COR-L47 (cell line): ENCODE measurements around the gene ENO2.

Source experiments
- DNase-seq: peaks from one replicate; lab custom pipeline; 2025; lab: John Stamatoyannopoulos, UW

Gene ENO2

DNA sequence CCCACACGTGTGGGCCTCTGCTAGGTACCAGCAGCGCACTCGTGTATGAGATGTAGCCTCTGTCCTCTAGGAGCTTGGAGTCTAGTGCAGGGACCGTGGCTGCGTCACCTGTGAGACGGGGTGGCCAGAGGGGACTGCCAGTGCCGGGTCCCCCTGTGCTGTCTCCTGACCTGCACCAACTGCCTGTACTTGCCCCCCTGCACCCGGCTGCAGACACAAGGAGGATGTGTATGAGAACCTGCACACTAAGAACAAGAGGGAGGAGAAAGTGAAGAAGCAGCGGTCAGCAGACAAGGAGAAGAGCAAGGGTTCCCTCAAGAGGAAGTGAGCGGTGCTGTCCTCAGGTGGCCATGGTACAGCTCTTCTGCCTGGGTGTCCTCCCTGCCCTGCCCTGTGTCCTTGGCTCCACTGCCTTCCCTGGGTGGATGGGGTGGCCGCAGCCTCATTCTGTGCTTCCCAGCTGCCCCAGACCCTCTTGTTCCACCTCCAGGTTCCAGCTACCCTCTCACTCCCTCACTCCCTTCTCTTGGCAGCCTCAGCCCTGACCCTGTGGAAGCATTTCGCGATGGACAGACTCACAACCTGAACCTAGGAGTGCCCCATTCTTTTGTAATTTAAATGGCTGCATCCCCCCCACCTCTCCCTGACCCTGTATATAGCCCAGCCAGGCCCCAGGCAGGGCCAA, 46.4 kb downstream of the ENO2 start:
- no peak for DNase-seq

DNA sequence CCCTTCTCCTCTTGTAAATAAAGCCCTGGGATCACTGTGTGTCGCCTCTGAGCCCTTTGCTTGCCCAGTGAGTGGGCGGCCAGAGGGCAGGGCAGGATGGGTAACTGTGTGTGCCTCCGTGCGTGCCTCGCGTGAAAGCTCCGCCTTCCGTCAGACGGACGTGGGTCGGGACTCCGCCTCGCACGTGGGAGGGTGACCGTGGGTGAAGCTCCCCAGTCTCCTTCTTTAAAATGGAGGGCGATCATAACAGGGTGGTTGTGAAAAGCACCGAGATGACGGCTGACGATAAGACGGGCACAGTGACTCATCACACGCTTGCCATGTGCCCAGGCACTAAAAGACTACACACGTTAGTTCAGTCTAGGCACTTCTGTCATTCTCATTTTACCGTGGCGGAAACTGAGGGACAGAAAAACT, 46.9 kb downstream of the ENO2 start:
- DNase-seq = peak; percentile 14

DNA sequence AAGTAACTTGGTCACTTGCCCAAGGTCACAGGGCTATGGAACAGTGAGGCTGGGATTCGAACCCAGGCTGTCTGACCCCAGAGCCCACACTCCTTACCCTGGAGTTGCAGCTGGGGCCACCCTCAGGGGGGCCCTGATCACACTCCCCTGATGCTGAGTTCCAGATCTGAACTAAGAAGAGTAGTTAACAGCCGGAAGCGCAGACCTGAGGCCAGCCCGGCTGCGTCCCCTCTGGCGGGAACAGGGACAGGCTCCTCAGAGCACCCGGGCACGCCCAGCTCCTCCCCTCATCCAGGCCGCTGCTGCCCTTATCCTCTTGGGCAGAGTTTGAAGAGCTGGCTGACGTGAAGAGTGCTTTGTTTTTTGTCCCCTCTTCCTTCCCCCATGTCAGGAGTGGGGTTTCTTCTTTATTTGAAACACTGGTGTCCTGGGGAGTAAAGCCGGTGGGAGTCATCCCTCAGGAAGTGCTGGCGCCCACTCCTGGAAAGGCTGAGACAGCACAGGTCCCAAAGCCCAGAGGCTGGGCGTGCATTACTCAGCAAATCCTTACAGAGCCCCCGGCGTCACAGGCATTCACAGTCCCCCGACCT, 47.4 kb downstream of the ENO2 start:
- peak; percentile 76 for DNase-seq

DNA sequence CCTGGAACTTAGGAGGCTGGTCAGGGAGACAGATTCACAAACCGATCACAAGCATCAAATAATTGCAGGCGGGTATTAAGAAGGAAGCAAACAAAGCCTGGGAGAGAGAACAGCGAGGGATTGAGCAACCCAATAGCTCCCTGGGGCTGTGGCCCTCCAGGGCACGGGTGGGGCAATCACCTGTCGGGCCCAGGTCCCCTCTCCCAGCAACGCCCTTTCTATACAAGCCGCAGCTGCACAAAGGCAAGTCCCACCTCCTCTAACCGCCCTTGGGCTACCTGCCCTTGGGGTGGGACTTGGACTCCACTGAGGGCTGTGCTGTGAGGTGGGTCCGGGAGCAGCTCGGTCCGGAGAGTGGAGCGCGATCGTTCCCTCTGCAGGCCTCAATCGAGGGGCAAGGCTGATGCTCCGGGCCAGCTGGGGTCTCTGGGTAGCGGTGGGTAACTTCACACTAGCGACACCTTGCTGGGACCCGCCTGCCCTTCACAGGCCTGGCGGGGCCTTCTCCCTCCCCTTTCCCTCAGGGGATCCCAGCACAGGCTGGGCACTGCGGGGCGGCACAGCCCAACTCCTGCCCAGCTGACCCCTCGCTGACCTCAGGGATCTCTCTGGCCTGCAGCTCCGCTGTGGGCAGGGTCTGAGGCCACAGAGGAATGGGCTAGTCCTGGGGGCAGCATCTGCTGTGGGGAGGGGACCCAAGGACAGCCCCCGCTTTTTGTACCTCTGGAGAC, 48.1 kb downstream of the ENO2 start:
- no peak for DNase-seq

DNA sequence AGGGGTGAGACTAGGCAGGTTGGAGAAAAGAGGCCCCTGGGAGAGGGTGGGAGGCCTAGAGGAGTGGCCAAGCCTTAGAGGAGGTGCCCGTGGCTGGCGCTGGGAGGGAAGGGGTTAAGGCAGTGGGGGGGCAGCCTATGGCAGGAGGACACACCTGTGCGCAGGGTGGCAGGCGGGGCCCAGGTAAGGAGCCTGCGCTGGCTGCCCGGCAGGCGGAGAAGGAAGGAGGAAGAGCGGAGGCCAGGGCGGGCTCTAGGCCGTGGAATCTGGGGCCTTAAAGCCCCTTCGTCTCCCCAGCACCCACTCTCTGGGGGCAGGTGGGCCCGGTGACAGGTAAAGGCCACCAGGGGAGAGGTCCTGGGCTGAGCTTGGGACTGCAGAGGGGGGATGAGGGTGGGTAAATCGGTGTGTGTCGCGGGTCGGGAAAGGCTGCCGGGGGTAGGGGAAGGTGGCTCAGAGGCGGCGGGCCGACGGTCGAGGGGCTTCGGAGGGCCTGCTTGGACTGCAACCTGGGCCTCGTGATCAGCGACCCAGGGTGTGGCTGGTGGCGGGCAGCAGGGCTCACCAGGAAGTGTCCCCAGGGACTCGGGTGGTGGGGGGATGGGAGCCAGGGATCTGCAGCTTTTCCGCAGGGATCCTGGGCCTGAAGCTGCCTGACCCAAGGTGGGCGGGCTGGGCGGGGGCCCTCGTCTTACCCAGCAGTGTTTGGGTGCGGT, 48.8 kb downstream of the ENO2 start:
- DNase-seq = peak; percentile 61

DNA sequence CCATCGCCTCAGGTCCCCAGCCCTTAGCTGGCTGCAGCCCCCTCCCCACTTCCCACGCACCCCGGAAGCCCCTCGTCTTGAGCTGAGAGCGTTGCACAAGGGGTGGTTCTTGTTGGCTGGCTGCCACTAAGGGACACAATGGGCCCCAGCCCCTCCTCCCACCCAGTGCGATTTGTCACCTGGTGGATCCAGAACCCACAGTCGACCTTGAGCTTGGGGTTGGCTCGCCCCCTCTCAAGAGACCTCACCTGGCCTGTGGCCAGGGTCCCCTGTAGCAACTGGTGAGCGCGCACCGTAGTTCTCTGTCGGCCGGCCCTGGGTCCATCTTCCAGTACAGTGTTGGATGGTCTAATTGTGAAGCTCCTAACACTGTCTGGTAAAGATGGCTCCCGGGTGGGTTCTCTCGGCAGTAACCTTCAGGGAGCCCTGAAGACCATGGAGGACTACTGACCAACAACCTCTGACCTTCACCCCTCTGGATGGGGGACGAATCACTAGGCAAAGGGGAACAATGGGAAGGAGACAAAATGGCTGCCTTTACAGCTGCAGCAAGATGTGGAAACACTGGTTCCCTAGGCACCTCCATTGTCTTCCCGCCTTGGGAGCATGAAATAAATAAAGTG, 49.5 kb downstream of the ENO2 start:
- DNase-seq = peak; percentile 64

DNA sequence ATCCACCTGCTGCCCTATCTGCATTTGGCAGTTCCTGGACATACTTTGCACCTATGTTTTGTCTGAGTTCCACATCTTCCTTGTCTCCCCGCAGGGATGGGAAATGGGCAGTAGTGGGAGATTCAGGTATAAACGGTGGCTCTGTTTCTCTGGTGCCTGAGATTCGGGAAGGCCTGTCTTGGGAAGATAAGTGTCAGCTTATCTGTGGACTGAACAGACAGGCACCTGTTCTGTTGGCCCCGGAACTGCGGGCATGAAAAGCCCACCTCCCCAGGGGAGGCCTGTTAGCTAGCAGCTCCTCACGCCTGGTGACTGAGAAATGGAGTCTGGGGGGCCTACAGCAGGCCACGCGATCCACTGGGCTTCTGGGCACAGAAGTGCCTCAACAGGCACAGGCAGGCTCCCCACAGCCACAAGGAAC, 50.2 kb downstream of the ENO2 start:
- DNase-seq = no peak

DNA sequence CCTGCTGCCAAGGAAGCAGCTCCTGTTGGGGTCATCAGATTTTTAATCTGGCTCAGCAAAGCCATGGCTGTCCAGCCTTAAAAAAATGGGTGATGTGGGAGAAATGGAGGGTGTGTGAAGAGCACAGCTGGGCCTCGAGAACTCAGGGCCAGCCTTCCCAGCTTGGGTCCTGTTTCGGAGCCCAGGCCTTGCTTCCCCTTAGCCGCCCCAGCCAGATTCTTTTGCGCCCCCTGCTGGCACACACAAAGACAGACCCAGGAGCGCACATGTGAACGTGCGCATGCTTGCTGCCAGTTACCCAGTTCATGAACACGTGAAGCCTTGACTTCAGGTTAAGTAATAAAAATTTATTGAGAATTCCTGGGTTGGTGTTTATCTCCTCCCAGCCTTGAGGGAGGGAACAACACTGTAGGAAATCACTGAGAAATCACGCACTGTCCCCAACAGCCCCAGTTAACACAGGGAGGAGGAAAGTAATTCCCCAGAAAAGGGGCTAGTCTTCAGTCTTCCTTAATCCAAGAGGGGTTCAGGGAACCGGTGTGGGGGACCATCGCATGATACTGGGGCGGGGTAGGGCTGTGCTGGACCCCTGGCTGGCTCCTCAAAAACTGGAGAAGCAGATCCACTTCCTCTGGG, 50.8 kb downstream of the ENO2 start:
- peak; percentile 62 for DNase-seq

DNA sequence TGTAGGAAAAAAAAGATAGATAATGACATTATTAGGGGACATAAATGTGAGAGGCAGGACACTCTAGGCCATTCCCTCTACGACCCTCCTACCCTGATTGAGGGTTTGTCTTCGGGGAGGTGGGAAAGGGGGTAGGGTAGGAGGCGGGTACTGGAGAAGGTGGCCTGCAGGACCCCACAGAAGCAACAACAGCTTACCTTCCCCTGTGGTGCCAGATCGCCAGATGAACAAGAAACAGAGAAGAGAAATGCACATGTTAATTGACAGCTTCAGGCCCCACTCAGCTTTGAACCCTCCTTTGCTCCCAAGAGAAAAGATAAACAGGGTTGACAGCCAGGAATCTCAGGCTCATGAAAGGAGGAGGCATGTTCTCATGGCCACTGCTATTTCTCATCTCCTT, 51.3 kb downstream of the ENO2 start:
- DNase-seq = no peak

DNA sequence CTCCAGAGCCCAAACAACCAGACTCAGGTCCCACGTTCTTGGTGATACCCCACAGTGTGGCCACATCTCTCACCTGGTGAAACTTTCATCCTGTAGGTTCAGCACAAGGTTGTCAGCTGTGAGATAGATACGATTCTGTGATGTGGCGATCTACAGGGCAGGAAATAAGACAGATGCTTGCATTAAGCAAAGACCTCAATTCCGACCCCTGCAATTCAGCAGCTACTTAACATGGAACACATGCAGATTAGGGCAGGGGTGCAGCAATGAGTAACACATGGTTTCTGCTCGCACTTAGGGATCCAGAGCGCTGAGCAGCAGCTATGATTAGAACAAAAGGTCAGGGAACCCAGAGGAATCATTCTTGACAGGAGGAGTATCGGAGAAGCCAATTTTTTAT, 52.0 kb downstream of the ENO2 start:
- DNase-seq = no peak

DNA sequence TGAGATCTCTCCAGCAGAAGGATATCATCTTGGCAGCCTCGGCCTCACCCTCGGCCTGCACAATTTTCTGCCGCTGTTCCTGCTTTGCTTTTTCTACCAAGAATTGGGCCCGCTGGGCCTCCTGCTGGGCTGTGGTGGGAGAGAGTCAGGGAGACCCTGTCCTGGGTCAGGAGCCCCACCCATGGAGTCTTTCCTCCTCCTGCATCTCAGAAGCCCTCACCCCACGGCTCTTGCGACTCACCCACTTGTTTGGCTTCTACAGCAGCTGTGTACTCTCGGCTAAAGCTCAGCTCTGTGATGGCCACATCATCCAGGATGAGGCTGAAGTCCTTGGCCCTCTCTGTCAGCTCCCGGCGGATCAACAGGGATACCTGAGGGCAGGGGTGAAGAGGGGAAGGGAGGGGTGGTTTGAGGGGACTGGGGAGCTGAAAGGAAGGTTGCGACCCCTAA, 53.3 kb downstream of the ENO2 start:
- DNase-seq = no peak

DNA sequence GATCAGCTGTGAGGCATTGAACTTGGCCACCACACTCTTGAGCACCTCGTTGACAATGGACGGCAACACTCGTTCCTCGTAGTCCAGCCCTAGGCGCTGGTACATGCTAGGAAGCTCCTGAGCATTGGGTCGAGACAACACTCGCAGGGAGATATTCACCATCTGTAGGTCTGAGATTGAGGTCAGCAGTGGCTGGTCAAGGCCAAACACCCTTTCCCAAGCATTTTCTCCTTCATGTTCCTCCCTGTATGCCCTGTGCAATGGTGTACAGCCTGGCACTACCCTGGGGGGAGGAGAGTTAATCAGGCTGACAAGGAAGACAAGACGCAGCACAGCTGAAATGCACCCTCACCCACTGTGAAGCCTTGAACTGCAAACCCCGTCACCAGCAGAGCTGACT, 54.0 kb downstream of the ENO2 start:
- DNase-seq = no peak

DNA sequence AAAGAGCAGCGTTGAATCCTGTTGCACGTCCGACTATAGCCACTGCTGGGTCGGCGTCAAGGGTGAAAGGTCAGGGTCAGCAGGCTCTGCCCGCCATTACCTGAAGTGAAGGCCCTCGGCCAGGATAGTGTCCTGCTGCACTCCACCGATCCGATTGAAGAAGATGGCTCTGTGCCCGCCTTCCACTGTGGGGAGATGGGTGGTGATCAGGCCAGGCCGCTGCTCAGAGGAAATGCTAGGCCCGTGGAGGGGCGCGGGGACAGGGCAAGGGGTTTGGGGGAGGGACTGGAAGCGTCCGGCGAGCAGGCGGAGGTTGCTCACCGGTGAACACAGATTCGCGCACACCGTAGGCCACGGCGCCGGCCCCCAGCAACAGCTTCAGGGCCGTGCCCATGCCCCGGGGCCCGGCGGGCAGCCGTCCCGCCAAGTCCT, 55.7 kb downstream of the ENO2 start:
- no peak for DNase-seq
